SU-DHL-6 (cell line): ENCODE results near the gene NFAT5.
A peak's percentile ranks its signal among the peaks of the same experiment; 100 is the strongest.

Experiments
- H2AFZ ChIP-seq: fragments of 200-600 bp; sonication (generic); 2 replicates; pipeline ENCODE4 v1.6.1; 2014; ENCODE audit warnings: low read depth, mild to moderate bottlenecking, moderate library complexity, mixed read lengths, antibody characterized with exemption, low read length; ENCODE audit not compliant: severe bottlenecking
- H3F3A ChIP-seq: fragments of 200-600 bp; shearing (Covaris generic); 2 replicates; pipeline ENCODE4 v1.6.0; 2016; ENCODE audit warnings: antibody characterized with exemption, mild to moderate bottlenecking; ENCODE audit not compliant: insufficient read depth
- H3K27ac ChIP-seq: fragments of 200-600 bp; sonication (generic); 2 replicates; pipeline ENCODE4 v1.5.1; 2016; ENCODE audit warnings: low read depth, mild to moderate bottlenecking, low read length, moderate library complexity, mixed read lengths
- H3K27me3 ChIP-seq: fragments of 200-600 bp; sonication (generic), shearing (Covaris generic); 2 replicates; pipeline ENCODE4 v1.6.0; 2014; ENCODE audit warnings: mild to moderate bottlenecking, low read length
- H3K36me3 ChIP-seq: fragments of 200-600 bp; sonication (generic); 2 replicates; pipeline ENCODE4 v1.6.1; 2014; ENCODE audit warnings: mild to moderate bottlenecking, low read length, mixed read lengths
- H3K4me2 ChIP-seq: fragments of 300-600, 200-600 bp; shearing (Covaris generic), sonication (generic); 2 replicates; pipeline ENCODE4 v1.6.0; 2014; ENCODE audit warnings: low read length, low read depth, mild to moderate bottlenecking; ENCODE audit not compliant: poor library complexity, severe bottlenecking
- H3K4me3 ChIP-seq: fragments of 200-600 bp; sonication (generic); 2 replicates; pipeline ENCODE4 v1.5.1; 2014; ENCODE audit warnings: antibody characterized with exemption, low read length, mild to moderate bottlenecking, mixed read lengths; ENCODE audit not compliant: insufficient read depth, poor library complexity, severe bottlenecking
- H3K79me2 ChIP-seq: fragments of 200-600 bp; sonication (generic); 2 replicates; pipeline ENCODE4 v1.6.1; 2014; ENCODE audit warnings: mild to moderate bottlenecking, low read length, moderate library complexity; ENCODE audit not compliant: insufficient read depth
- H3K9ac ChIP-seq: fragments of 200-600 bp; sonication (generic); 2 replicates; pipeline ENCODE4 v1.7.0; 2014; ENCODE audit warnings: mild to moderate bottlenecking, low read length
- H3K9me2 ChIP-seq: fragments of 200-600 bp; sonication (generic); replicated peaks from 2 replicates; pipeline ENCODE4 v1.6.1; 2014; ENCODE audit warnings: low read length; ENCODE audit not compliant: insufficient read depth
- H3K9me3 ChIP-seq: fragments of 200-600 bp; sonication (generic); 2 replicates; pipeline ENCODE4 v1.6.1; 2014; ENCODE audit warnings: low read length, mixed read lengths; ENCODE audit not compliant: insufficient read depth
- H4K20me1 ChIP-seq: fragments of 200-600 bp; sonication (generic); 2 replicates; pipeline ENCODE4 v1.6.1; 2014; ENCODE audit warnings: low read depth, mild to moderate bottlenecking, antibody characterized with exemption, low read length, moderate library complexity, mixed read lengths
- EZH2phosphoT487 ChIP-seq: fragments of 200-600 bp; sonication (generic), shearing (Covaris generic); conservative IDR thresholded peaks from 2 replicates; pipeline ENCODE4 v1.6.1; 2018; ENCODE audit warnings: mild to moderate bottlenecking, antibody characterized with exemption, low read length, moderate library complexity, mixed read lengths
- TF ChIP-seq, protein P1 (sequence below): fragments of 200-600 bp; sonication (generic); IDR thresholded peaks from one replicate; pipeline ENCODE4 v1.5.1; 2017; ENCODE audit warnings: antibody characterized with exemption, mild to moderate bottlenecking, low read length, moderate library complexity; ENCODE audit not compliant: insufficient read depth, poor library complexity, severe bottlenecking

Gene NFAT5

DNA sequence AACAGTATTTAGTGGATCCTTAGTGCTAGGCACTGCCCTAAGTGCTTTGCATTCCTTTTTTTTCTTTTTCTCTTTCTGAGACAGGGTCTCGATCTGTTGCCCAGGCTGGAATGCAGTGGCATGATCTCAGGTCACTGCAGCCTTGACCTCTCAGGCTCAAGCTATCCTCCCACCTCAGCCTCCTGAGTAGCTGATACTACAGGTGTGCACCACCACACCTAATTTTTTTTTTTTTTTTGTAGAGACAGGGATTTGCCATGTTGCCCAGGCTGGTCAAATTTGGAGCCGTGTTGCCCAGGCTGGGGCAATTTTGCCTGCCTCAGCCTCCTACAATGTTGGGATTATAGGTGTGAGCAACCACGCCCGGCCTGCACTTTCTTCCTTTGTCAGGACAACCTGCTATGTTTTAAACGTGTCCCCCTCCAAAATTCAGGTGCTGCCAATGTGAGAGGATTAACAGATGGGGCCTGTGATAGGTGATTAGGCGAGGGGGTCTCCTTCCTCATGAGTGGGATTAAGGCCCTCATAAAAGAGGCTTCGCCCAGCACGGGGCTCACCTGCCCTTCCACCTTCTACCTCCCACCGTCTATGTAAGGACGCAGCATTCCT lies 155.2 kb downstream of the NFAT5 start:
- Histone ChIP-seq H2AFZ (no peak overlapping the region), H3K79me2 (no peaks in the 10 kb centered on the region), H4K20me1 (no peaks in the 10 kb centered on the region), H3K9me3 (no peaks in the 10 kb centered on the region), H3K4me2 (no peak overlapping the region), H3K9ac (no peak overlapping the region), H3K27me3 (no peaks in the 10 kb centered on the region), H3K4me3 (no peak overlapping the region), H3K36me3 (no peaks in the 10 kb centered on the region), H3F3A (no peaks in the 10 kb centered on the region), H3K27ac (no peak overlapping the region), H3K9me2 (no peaks in the 10 kb centered on the region)
- TF ChIP-seq, protein P1, sequence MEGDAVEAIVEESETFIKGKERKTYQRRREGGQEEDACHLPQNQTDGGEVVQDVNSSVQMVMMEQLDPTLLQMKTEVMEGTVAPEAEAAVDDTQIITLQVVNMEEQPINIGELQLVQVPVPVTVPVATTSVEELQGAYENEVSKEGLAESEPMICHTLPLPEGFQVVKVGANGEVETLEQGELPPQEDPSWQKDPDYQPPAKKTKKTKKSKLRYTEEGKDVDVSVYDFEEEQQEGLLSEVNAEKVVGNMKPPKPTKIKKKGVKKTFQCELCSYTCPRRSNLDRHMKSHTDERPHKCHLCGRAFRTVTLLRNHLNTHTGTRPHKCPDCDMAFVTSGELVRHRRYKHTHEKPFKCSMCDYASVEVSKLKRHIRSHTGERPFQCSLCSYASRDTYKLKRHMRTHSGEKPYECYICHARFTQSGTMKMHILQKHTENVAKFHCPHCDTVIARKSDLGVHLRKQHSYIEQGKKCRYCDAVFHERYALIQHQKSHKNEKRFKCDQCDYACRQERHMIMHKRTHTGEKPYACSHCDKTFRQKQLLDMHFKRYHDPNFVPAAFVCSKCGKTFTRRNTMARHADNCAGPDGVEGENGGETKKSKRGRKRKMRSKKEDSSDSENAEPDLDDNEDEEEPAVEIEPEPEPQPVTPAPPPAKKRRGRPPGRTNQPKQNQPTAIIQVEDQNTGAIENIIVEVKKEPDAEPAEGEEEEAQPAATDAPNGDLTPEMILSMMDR: no peak
- no peak for TF ChIP-seq EZH2phosphoT487

DNA sequence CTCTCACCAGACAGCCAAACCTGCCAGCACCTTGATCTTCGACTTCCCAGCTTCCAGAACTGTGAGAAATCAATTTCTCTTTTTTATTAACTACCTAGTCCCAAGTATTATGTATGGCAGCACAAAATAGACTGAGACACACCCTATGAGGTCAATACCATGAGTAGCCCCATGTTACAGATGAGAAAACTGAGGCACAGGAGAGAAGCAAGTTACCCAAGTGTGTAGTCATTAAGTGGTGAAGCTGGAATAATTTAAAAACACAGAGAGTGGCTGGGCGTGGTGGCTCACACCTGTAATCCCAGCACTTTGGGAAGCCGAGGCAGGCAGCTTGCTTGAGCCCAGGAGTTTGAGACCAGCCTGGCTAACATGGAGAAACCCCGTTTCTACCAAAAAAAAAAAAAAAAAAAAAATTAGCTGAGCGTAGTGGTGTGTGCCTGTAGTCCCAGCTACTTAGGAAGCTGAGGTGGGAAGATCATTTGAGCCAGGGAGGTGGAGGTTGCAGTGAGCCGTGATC lies 155.7 kb downstream of the NFAT5 start:
- H3K4me2 ChIP-seq: no peak overlapping the region
- H3F3A ChIP-seq: no peaks in the 10 kb centered on the region
- no peaks in the 10 kb centered on the region for H3K27me3 ChIP-seq
- H3K4me3 ChIP-seq: no peak overlapping the region
- no peak overlapping the region for H3K9ac ChIP-seq
- H4K20me1 ChIP-seq: no peaks in the 10 kb centered on the region
- no peaks in the 10 kb centered on the region for H3K9me3 ChIP-seq
- H3K36me3 ChIP-seq: no peaks in the 10 kb centered on the region
- no peaks in the 10 kb centered on the region for H3K79me2 ChIP-seq
- no peak overlapping the region for H3K27ac ChIP-seq
- no peak overlapping the region for H2AFZ ChIP-seq
- no peaks in the 10 kb centered on the region for H3K9me2 ChIP-seq
- TF ChIP-seq, protein P1: no peak
- TF ChIP-seq EZH2phosphoT487: no peak

DNA sequence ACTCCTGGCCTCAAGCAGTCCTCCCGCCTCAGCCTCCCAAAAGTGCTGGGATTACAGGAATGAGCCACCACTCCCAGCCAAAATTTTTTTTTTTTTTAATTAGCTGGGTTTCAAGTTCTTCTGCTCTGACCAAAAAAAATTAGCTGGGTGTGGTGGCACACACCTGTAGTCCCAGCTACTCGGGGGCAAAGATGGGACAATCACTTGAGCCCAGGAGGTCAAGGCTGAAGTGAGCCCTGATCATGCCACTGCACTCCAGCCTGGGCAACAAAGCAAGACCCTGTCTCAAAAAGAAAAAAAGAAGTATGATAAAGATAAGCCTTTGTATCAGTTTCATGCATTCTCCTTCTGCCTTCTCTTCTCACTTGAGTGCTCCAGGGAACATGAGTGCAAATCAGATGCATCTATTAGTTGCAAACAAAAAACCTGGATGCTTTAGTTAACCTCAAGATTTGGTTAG lies 158.7 kb downstream of the NFAT5 start:
- H3K9me3 ChIP-seq: no peaks in the 10 kb centered on the region
- H3K27me3 ChIP-seq: no peaks in the 10 kb centered on the region
- H3K4me2 ChIP-seq: no peak overlapping the region
- no peak overlapping the region for H3K4me3 ChIP-seq
- peak overlapping the region; percentile 3 for H2AFZ ChIP-seq
- H3K9ac ChIP-seq: no peak overlapping the region
- no peaks in the 10 kb centered on the region for H4K20me1 ChIP-seq
- H3K27ac ChIP-seq: no peak overlapping the region
- no peaks in the 10 kb centered on the region for H3K36me3 ChIP-seq
- no peaks in the 10 kb centered on the region for H3F3A ChIP-seq
- no peaks in the 10 kb centered on the region for H3K9me2 ChIP-seq
- H3K79me2 ChIP-seq: no peaks in the 10 kb centered on the region
- TF ChIP-seq, protein P1: no peak
- no peak for TF ChIP-seq EZH2phosphoT487
